ENCODE results near the gene MCTP2.

GRCh38 chr15:94198633-94199032, 32.7 kb upstream of the MCTP2 start:
- no peak for TF ChIP-seq CTCF (IDR thresholded peaks at IDR 0.05 in 8 of 11, conservative IDR thresholded peaks at IDR 0.05 in 3 of 11)
- no peak for TF ChIP-seq POLR2A (IDR thresholded peaks at IDR 0.05)

Measured in spleen (tissue), 7 donors.